Gastroesophageal sphincter (tissue), 4 donors: ENCODE results near the gene NARF. TPM values are rescaled to one million over a fixed set of nuclear protein-coding genes. Genes with fewer than 3 reads are reported as not detected.
"Not testable (repeated sequence)": the region's sequence is repeated elsewhere in the genome, so short reads cannot be mapped to it uniquely, and the experiment has no call there.

ENCODE experiments used
- ATAC-seq: fragments of 150-250 bp; one replicate; pipeline ENCODE4 v1.9.1; 2016; ENCODE audit warnings: mild to moderate bottlenecking, moderate library complexity
- H3K27ac ChIP-seq, 4 donors: fragments of 200-600 bp; sonication (generic) in 3 of 4; 1 replicate in 3 of 4; 2 replicates in 1 of 4; pipeline ENCODE4 v1.5.1; 2016 to 2019
- H3K27me3 ChIP-seq: fragments of 200-600 bp; sonication (generic); one replicate; pipeline ENCODE4 v1.5.1; 2019
- H3K36me3 ChIP-seq, 2 donors: fragments of 200-600 bp; sonication (generic); one replicate each; pipeline ENCODE4 v1.5.1; 2019; ENCODE audit warnings: control low read depth in 1 of 2
- H3K4me1 ChIP-seq, 3 donors: fragments of 200-600 bp; sonication (generic); 1 replicate in 2 of 3; 2 replicates in 1 of 3; pipeline ENCODE4 v1.5.1; 2016 to 2019; ENCODE audit warnings: control low read depth in 2 of 3
- H3K4me3 ChIP-seq, 2 donors: fragments of 200-600 bp; sonication (generic); one replicate each; pipeline ENCODE4 v1.5.1; 2019; ENCODE audit warnings: mild to moderate bottlenecking in 1 of 2, moderate library complexity in 1 of 2
- H3K9me3 ChIP-seq, 3 donors: fragments of 200-600 bp; sonication (generic); one replicate each; pipeline ENCODE4 v1.5.1; 2017 to 2019; ENCODE audit warnings: control low read depth in 2 of 3
- CTCF ChIP-seq, 4 experiments: fragments of 200-600 bp in 2 of 4; fragments of 450-650 bp in 2 of 4; sonication (generic) in 1 of 4; IDR thresholded peaks; one replicate each; pipeline ENCODE4 v1.5.1; 2017 to 2019; ENCODE audit warnings: antibody characterized with exemption in 4 of 4, mild to moderate bottlenecking in 2 of 4, moderate library complexity in 2 of 4
- EP300 ChIP-seq: sonication (generic); formaldehyde crosslinking; IDR thresholded peaks from one replicate; pipeline ENCODE4 v1.6.1; 2017; ENCODE audit warnings: antibody characterized with exemption, mild to moderate bottlenecking
- POLR2A ChIP-seq, 2 donors: fragments of 450-650 bp; IDR thresholded peaks; one replicate each; pipeline ENCODE4 v1.6.1; 2017; ENCODE audit warnings: antibody characterized with exemption in 2 of 2, mild to moderate bottlenecking in 2 of 2, moderate library complexity in 1 of 2
- POLR2AphosphoS5 ChIP-seq: sonication (generic); formaldehyde crosslinking; IDR thresholded peaks from one replicate; pipeline ENCODE4 v1.6.1; 2017; ENCODE audit warnings: antibody characterized with exemption
- WGBS, 2 donors: methylation state at CpG; one replicate each; pipeline ENCODE4 v1.1.5; 2018; ENCODE audit warnings: low coverage in 1 of 2; 5-methylcytosine and 5-hydroxymethylcytosine counted together
- total RNA-seq, 4 donors: library from RNA; depleted of rRNA; stranded (reverse); fragments of >200 nt; gene quantifications; one replicate each; pipeline ENCODE4 v1.1.0, GENCODE V29; 2016

NARF gene
- total RNA-seq = 10 to 100 TPM; 30.4 to 78.1 (median 44.9) TPM

- H3K4me3 ChIP-seq = peak within 1 kb of the TSS; percentile 82 to 85
- ATAC-seq = peak; percentile 99
- WGBS, 2 donors = no CpG with 5 or more reads among the region's 85 CpGs
- H3K27ac ChIP-seq = peak within 1 kb of the TSS; percentile 96 to 100 (median 99)
- no peaks in the 10 kb centered on the region for H3K9me3 ChIP-seq
- peaks cover 0 to 59% (median 17%) of the 10 kb centered on the region in 3 donors for H3K4me1 ChIP-seq
- H3K27me3 ChIP-seq = no peaks in the 10 kb centered on the region
- TF ChIP-seq CTCF (IDR thresholded peaks at IDR 0.05) = peak in 1 of 4 experiments; percentile 2
- peak; percentile 99 for TF ChIP-seq POLR2AphosphoS5
- peak; percentile 99 for TF ChIP-seq POLR2A (IDR thresholded peaks at IDR 0.05)
- no peak for TF ChIP-seq EP300
- peaks cover 0 to 35% of the 10 kb centered on the region in 2 donors for H3K36me3 ChIP-seq
These were observed at the start of gene NARF for GRCh38 chr17:82458179-82458884. Gene NARF (plus strand): TSS chr17:82458741. CDS start chr17:82458804, 63 bp downstream.

- Histone ChIP-seq H3K4me1 (no peaks in the 10 kb centered on the region), H3K27ac (no peak overlapping the region), H3K4me3 (no peak overlapping the region), H3K27me3 (no peaks in the 10 kb centered on the region), H3K9me3 (no peaks in the 10 kb centered on the region), H3K36me3 (peaks cover 0 to 85% of the 10 kb centered on the region in 2 donors)
- 80 to 86% methylated on average over 1 to 5 of the region's 21 CpGs for WGBS, 2 donors
- ATAC-seq = no peak
- no peak for TF ChIP-seq CTCF (IDR thresholded peaks at IDR 0.05)
- TF ChIP-seq POLR2A (IDR thresholded peaks at IDR 0.05) = no peak
- no peak for TF ChIP-seq POLR2AphosphoS5
- no peak for TF ChIP-seq EP300
These were observed 49.6 kb upstream of the NARF start for GRCh38 chr17:82408938-82409318.

GRCh38 chr17:82410014-82410716 lies 48.4 kb upstream of the NARF start:
- Histone ChIP-seq H3K36me3 (peaks cover 0 to 75% of the 10 kb centered on the region in 2 donors), H3K27me3 (no peaks in the 10 kb centered on the region), H3K4me1 (peaks cover 0 to 11% (median 0%) of the 10 kb centered on the region in 3 donors), H3K9me3 (no peaks in the 10 kb centered on the region), H3K27ac (no peak overlapping the region), H3K4me3 (no peak overlapping the region)
- WGBS, 2 donors = 88 to 90% methylated on average over 5 to 7 of the region's 14 CpGs
- TF ChIP-seq CTCF (IDR thresholded peaks at IDR 0.05) (no peak), POLR2AphosphoS5 (no peak), EP300 (no peak), POLR2A (IDR thresholded peaks at IDR 0.05) (no peak)
- ATAC-seq = no peak

- H3K4me3 ChIP-seq = no peak overlapping the region
- no peak for TF ChIP-seq POLR2AphosphoS5
- TF ChIP-seq POLR2A (IDR thresholded peaks at IDR 0.05) = no peak
- no peak for TF ChIP-seq CTCF (IDR thresholded peaks at IDR 0.05)
- no peaks in the 10 kb centered on the region for H3K27me3 ChIP-seq
- WGBS, 2 donors = 95% methylated on average over 14 of the region's 24 CpGs; no CpG with 5 or more reads in 1 of the 2 donors
- ATAC-seq = no peak
- peaks cover 0 to 16% (median 0%) of the 10 kb centered on the region in 3 donors for H3K4me1 ChIP-seq
- no peaks in the 10 kb centered on the region for H3K9me3 ChIP-seq
- peaks cover 0 to 62% of the 10 kb centered on the region in 2 donors for H3K36me3 ChIP-seq
- no peak overlapping the region for H3K27ac ChIP-seq
These were observed 47.0 kb upstream of the NARF start for GRCh38 chr17:82411396-82412053.

GRCh38 chr17:82412081-82412480 lies 46.5 kb upstream of the NARF start:
- 50 to 79% methylated on average over 1 to 2 of the region's 16 CpGs for WGBS, 2 donors
- not testable (repeated sequence) for H3K27ac ChIP-seq, H3K4me3 ChIP-seq, H3K9me3 ChIP-seq, H3K27me3 ChIP-seq, ATAC-seq
- H3K4me1 ChIP-seq = peaks cover 0 to 21% (median 0%) of the 10 kb centered on the region in 3 donors
- peaks cover 0 to 58% of the 10 kb centered on the region in 2 donors for H3K36me3 ChIP-seq
